ENCODE results near the gene INSC. TPM values are rescaled to one million over a fixed set of nuclear protein-coding genes. Genes with fewer than 3 reads are reported as not detected.
A peak's percentile ranks its signal among the peaks of the same experiment; 100 is the strongest.

INSC gene
- total and polyA plus RNA-seq, 9 of the 15 experiments (the other 6 are each of a cell fraction or from before 2014, with no cell fraction given): not detected

DNA sequence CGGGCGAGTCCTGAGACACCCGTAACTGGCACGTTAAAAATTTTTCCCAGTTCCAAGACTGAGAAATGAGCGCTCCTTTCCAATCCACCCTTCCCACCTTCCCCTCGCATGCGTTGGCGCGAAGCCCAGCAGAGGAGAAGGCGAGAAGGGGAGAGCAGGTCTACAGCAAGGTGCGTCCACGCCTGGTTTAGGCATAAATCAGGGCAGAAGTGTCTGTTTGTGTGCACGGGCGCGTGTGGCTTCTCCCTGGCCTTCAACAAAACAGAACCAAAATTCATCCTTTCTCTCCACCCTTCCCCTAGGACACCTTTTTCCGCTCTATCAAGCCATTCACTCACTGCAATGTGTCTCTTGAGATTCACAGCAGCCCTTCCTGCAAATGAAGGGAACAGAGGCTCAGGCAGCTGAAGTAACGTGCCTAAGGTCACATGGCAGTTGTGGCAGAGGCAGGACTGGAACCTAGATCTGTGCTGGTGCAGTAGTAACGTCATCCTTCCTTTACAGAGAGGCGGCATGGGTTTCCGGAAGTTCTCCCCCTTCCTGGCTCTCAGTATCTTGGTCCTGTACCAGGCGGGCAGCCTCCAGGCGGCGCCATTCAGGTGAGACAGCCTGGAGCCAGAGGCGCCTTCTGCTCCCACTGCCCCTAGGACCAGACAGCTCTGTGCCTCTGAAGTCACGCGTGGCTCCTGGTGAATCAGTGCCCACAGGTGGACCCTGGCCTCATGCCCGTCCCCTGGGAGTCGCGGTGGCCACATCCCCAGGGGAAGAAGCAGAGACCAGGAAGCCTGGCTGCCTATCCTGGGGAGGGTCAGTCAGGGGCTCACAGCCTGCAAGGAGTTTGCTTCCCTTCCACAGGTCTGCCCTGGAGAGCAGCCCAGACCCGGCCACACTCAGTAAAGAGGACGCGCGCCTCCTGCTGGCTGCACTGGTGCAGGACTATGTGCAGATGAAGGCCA lies 40.2 kb upstream of the INSC start:
- no peak overlapping the region for H3K4me3 ChIP-seq
- ATAC-seq: peak; percentile 99
- peak; percentile 51 to 77 (median 52) for DNase-seq (ENCODE audit: extremely low read depth in 1 of 4, low spot score in 3 of 4)
- WGBS (ENCODE audit: insufficient coverage, low coverage, missing lambda C conversion rate): 7% methylated on average over 23 of the region's 33 CpGs
- no peaks in the 10 kb centered on the region for H3K36me3 ChIP-seq (ENCODE audit: control insufficient read depth, insufficient read depth, low read length)
- ChIA-PET POLR2A (interaction anchor here (0.6 to 1.3 kb wide), 3 partner anchors 11 to 265 kb away, joined by 3 read pairs; no protein-coding TSS in a partner anchor), CTCF (ENCODE audit: low intra/inter-chr PET ratio) (interaction anchor here (1.3 to 2.6 kb wide), 2 partner anchors 166 to 285 kb away, joined by 7 to 13 read pairs; no protein-coding TSS in a partner anchor)
- no peaks in the 10 kb centered on the region for H3K9me1 ChIP-seq (ENCODE audit: control insufficient read depth, insufficient read depth, low read length)
- no TSS peak for BruUV-seq (replicated peaks)
- in situ Hi-C loops (cut with MboI) (no loop called here), intact Hi-C loops (cut with micrococcal nuclease) (loop anchor here (1.0 to 10.0 kb wide), 4 partner anchors 35 to 280 kb away; no protein-coding TSS in a partner anchor)
- H4K20me1 ChIP-seq (replicated peaks; ENCODE audit: control insufficient read depth, insufficient read depth, low read length): no peaks in the 10 kb centered on the region
- H3K9me3 ChIP-seq (replicated peaks; ENCODE audit: control insufficient read depth, insufficient read depth, low read depth, low read length): no peaks in the 10 kb centered on the region
- H3K79me2 ChIP-seq (ENCODE audit: control insufficient read depth, insufficient read depth, low read length): no peaks in the 10 kb centered on the region
- H3K27me3 ChIP-seq (ENCODE audit: control insufficient read depth in 2 of 2, insufficient read depth in 2 of 2, low read length in 2 of 2): peaks cover 3 to 31% of the 10 kb centered on the region in 2 experiments; a peak in 4 of 5 replicates
- no peak overlapping the region for H3K27ac ChIP-seq (ENCODE audit: extremely low read depth, low read depth, low read length)
- no peak overlapping the region for H3K4me2 ChIP-seq (ENCODE audit: insufficient read depth, low read length)
- H2AFZ ChIP-seq (ENCODE audit: low read depth, low read length): peak overlapping the region; percentile 40; the same call in 1 of the 2 replicates
- H3K9ac ChIP-seq (ENCODE audit: insufficient read depth in 1 of 2, low read depth in 2 of 2, low read length in 2 of 2): no peak overlapping the region
- H3K4me1 ChIP-seq (replicated peaks in 1 of 2; ENCODE audit: control insufficient read depth in 2 of 2, insufficient read depth in 2 of 2, low read length in 2 of 2): peaks cover 0 to 11% of the 10 kb centered on the region in 2 experiments; a peak in 2 of 5 replicates
- FAIRE-seq: peak; percentile 98
- TF ChIP-seq, protein P1, sequence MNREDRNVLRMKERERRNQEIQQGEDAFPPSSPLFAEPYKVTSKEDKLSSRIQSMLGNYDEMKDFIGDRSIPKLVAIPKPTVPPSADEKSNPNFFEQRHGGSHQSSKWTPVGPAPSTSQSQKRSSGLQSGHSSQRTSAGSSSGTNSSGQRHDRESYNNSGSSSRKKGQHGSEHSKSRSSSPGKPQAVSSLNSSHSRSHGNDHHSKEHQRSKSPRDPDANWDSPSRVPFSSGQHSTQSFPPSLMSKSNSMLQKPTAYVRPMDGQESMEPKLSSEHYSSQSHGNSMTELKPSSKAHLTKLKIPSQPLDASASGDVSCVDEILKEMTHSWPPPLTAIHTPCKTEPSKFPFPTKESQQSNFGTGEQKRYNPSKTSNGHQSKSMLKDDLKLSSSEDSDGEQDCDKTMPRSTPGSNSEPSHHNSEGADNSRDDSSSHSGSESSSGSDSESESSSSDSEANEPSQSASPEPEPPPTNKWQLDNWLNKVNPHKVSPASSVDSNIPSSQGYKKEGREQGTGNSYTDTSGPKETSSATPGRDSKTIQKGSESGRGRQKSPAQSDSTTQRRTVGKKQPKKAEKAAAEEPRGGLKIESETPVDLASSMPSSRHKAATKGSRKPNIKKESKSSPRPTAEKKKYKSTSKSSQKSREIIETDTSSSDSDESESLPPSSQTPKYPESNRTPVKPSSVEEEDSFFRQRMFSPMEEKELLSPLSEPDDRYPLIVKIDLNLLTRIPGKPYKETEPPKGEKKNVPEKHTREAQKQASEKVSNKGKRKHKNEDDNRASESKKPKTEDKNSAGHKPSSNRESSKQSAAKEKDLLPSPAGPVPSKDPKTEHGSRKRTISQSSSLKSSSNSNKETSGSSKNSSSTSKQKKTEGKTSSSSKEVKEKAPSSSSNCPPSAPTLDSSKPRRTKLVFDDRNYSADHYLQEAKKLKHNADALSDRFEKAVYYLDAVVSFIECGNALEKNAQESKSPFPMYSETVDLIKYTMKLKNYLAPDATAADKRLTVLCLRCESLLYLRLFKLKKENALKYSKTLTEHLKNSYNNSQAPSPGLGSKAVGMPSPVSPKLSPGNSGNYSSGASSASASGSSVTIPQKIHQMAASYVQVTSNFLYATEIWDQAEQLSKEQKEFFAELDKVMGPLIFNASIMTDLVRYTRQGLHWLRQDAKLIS (CRISPR knock-in tag; IDR thresholded peaks at IDR 0.05): no peak
- TF ChIP-seq SREBF1 (IDR thresholded peaks at IDR 0.05; ENCODE audit: borderline replicate concordance, low read depth, low read length): no peak
- TF ChIP-seq GATAD2B (IDR thresholded peaks at IDR 0.05; ENCODE audit: borderline replicate concordance): no peak
- TF ChIP-seq ZNF764 (CRISPR knock-in tag; IDR thresholded peaks at IDR 0.05; ENCODE audit: low read depth): no peak
- no peak for TF ChIP-seq PTRF (tag; IDR thresholded peaks at IDR 0.05)
- no peak for TF ChIP-seq ZNF133 (CRISPR knock-in tag; IDR thresholded peaks at IDR 0.05)
- no peak for TF ChIP-seq ZNF3 (CRISPR knock-in tag; IDR thresholded peaks at IDR 0.05)
